Retina (tissue), 1 donor: ENCODE results near the gene LGALS7.
"Not testable (repeated sequence)": the region's sequence is repeated elsewhere in the genome, so short reads cannot be mapped to it uniquely, and the experiment has no call there.

Source experiments
- DNase-seq: peaks from one replicate; pipeline ENCODE4 v3.0.0-alpha.2; 2016

Gene LGALS7

DNA sequence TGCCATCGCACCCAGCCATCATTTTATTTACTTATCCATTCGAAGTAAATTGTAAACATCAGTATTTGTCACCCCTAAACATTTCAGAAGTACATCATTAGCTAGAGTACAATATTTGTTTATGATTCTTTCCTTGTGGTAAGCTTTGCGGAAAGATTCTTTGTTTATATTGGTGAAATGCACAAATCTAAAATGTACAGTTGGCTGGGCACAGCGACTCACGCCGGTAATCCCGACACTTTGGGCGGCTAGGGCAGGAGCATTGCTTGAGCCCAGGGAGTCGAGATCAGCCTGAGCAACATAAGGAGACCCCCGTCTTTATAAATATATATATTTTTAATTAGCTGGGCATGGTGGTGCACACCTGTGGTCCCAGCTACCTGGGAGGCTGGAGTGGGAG is 25.8 kb upstream of the LGALS7 start:
- DNase-seq: no peak

DNA sequence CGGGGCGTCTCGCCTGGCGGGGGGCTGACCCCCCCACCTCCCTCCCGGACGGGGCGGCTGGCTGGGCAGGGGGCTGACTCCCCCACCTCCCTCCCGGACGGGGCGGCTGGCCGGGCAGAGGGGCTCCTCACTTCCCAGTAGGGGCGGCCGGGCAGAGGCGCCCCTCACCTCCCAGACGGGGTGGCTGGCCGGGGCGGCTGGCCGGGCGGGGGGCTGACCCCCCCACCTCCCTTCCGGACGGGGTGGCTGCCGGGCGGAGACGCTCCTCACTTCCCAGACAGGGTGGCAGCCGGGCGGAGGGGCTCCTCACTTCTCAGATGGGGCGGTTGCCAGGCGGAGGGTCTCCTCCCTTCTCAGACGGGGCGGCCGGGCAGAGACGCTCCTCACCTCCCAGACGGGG is 24.5 kb upstream of the LGALS7 start:
- DNase-seq: not testable (repeated sequence)

DNA sequence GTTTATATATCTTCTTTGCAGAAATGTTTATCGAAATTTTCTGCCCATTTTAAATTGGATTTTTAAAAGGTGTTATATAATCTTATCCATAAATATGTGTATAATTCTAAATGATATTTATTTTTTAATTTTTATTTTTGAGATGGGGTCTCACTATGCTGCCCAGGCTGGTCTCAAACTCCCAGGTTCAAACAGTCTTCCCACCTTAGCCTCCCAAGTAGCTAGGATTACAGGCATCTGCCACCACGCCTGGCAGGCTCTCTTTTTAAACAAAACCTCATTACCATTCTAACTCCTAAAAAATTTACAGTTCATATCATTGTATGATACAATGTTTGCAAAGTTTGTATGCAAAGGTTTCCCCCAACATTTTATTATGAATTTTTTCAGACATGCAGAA is 22.8 kb upstream of the LGALS7 start:
- DNase-seq: no peak

DNA sequence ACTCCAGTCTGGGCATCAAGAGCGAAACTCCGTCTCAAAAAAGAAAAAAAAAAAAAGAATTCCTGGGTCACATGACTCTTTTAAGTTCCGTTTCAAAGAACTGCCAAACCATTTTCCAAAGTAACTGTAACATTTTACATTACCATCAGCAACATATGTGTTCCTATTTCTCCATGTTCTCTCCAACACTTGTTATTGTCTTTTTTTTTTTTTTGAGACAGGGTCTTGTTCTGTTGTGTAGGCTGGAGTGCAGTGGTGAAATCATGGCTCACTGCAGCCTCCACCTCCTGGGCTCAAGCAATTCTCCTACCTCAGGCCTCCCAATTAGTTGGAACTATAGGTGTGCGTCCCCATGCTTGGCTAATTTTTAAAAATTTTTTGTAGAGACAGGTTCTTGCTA is 22.2 kb upstream of the LGALS7 start:
- DNase-seq: no peak

DNA sequence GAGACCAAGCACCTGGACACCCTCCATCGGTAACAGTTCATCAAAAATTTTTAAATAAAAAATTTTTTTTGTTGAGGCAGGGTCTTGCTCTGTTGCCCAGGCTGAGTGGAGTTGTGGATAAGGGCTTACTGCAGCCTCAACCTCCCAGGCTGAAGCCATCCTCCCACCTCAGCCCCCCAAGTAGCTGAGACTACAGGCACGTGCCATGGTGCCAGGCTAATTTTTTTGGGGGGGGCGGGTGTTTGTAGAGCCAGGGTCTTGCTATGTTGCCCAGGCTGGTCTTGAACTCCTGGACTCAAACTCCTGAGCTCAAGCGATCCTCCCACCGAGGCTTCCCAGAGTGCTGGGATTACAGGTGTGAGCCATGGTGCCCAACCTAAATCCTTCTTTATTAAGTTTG is 20.4 kb upstream of the LGALS7 start:
- no peak for DNase-seq

DNA sequence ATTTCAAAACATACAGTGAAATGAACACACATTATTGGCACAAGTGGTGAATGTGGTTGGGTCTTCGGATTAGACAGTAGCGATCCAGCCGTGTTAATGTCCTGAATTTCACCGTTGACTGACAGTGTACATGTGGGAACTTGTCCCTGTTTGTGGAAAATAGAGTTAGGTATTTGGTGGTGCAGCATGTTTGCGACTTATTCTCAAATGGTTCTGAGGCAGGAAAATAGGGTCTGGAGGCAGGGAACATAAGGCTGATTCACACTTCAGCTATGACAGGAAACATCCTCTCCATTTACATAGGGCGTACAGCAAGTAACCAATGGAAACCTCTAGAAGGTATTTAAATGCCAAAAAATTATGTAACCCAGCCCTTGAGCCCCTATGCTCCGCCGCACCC is 19.9 kb upstream of the LGALS7 start:
- no peak for DNase-seq

DNA sequence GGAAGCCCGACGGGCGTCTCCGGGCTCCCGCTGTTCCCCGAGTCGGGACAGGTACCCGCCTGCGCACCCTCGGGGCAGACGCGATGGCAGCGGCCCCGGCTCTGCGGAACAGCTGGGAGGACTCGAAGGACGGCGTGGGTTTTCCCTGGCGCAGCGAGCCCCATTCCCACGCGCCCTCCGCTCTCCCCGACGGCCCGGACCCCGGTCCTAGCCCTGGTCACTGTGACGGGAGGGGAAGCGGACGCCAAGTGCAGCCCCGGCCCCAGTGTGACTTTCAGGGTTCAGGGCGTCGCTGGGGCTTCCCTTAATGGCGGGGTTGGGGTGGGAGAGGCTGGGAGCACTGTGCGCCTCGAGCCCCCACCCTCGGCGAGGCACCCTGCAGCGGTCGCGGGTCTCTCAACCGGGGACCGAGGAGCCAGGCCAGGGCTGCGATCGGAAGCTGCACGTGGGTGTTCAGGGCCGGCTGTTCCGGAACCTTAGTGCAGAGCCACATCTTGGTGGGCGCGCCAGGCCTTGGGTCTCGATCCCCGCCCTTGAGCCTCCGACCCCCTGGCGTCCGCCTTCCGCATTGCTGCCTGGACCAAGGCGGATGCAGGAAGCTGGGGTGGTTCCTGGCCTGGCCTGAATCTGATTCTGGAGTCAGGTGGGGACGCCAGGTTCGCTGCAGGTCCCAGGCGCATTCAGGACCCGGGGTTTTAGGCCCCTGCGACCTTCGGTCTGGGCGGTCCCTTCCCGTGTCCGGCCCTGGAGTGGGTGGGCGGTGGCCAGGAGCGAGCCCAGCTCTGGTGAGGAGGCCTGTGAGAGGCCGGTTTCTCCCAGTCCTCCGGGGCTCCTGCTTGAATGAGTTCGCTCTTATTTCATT is 19.2 kb upstream of the LGALS7 start:
- peak; percentile 63 for DNase-seq

DNA sequence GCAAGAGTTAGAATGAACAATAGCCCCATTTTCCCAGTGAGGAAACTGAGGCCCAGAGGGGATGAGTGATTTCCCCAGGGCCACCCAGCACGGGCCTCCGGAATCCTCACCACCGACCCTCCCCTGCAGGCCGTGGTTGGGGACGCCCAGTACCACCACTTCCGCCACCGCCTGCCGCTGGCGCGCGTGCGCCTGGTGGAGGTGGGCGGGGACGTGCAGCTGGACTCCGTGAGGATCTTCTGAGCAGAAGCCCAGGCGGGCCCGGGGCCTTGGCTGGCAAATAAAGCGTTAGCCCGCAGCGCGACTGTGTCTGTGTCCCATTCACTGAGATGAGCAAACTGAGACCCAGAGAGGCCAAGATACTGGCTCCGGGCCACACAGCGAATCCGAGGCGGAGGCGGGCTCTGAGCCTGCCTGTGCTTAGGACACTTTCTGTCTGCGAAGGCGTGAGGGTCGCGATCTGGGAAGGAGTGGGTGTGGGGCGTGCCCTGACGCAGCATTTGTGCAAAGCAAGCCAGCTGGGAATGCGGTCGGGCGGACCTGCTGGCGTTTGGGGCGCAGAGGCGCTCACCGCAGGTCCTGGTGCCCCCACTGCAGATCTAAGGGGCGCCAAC is 18.2 kb upstream of the LGALS7 start:
- DNase-seq: not testable (repeated sequence)

DNA sequence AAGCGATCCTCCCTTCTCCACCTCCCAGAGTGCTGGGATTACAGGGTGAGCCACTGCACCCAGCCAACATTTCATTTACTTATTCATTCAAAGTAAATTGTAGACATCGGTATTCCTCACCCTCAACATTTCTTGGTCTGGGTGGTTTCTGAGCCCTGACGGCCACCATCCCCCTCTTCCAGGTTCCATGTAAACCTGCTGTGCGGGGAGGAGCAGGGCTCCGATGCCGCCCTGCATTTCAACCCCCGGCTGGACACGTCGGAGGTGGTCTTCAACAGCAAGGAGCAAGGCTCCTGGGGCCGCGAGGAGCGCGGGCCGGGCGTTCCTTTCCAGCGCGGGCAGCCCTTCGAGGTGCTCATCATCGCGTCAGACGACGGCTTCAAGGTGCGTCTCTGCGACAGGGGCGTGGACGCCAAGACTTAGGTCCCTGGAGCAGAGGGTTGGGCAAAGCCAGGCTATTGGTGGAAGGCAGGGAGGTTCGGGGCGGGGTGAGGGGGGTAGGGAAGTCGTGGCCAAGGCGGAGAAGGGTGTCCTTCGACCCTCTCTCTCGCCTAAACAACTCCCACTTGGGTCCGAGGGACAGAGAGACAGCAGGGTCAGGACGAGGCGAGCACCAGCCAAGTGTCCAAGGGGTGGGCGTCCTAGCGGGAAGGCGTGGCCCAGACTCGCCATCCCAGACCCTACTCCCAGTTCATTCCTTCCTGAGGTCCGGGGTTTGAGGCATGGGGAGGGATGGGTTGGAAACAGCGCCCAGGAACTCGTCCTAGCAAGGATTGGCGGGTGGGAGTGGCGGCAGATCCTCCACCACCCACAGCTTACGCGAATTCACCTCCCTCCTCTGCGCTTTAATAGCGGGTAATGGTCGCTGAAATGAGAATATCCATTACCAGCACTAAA is 17.4 kb upstream of the LGALS7 start:
- DNase-seq: not testable (repeated sequence)

DNA sequence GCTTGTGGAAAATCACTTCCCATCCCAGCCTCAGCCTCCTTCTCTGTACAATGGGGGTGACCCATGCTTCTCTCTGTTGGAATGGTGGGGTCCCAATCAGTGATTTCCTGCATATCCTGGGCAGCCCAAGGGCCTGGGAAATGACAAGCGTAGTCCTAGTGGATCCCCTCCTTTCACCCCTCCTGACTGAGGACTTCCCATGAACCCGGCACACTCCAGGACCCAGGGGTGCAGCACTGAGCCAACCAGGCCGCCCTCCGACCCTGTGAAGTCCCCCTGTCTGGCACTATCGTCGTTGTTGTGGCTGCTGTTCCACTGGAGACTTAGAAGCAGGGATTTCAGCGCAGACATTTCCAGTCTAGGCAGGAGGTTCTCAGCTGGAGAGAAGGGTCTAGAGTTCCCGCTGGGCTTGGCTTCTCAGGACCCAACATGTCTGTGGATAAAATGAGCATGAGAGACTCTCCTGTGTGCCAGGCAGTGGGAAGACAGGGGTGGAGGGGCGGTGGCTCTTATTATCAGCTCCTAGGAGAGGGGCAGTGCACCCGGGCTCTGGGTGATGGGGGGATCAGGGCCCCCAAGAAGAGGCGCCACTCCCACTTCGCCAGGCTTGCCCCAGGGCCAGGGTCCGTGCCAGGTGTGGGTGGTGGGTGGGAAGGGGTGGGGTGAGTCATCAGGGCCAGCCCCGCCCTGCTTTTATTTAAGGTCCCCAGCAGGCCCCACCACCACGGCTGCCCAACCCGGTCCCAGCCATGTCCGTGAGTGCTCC is 15.3 kb upstream of the LGALS7 start, which contains the start of gene LGALS7B:
TSS of gene LGALS7B (plus strand) at position 723 of the 766 bp plus-strand sequence. CDS start at position 750, 27 bp downstream.
- DNase-seq: no peak

DNA sequence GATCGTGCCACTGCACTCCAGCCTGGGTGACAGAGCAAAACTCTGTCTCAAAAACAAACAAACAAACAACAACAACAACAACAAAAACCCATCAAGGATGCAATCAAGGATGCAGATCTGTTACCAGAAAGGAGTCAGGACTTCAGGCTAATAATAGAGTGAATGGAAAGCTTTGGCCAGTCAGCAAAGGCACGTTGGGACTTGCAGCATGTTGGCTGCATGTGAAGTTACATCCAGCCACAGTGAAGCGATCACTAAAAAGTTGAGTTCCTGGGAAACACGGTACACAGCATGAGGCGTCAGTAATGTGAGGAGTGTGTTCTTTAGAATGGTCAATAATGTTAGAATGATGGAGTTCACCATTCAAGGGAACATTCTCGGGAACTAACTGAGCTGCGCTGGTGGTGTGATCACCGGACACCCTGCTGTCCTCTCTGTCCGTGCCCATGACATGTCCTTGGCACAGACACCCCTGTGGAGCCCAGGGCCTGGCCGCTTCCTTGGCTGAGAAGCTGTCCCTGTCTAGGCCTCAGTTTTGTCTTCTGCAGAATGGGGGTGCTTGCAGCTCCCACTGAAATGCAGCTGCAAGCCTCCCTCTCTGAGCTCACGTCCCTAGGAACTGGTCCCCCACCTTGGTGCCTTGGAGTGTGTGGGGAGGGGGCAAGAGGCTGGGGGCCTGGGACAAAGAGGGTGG is 13.4 kb upstream of the LGALS7 start:
- DNase-seq: no peak

DNA sequence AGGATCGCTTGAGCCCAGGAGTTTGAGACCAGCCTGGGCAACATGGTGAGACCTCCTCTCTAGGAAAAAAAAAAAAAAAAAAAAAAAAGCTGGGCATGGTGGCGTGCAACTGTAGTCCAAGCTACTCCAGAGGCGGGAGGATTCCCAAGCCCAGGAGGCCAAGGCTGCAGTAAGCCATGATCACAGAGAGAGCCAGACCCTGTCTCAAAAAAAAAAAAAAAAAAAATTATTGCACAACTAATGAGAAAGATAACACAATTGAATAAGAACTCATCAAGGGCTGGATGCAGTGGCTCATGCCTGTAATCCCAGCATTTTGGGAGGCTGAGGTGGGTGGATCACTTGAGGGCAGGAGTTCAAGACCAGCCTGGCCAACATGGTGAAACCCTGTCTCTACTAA is 12.7 kb upstream of the LGALS7 start:
- not testable (repeated sequence) for DNase-seq

DNA sequence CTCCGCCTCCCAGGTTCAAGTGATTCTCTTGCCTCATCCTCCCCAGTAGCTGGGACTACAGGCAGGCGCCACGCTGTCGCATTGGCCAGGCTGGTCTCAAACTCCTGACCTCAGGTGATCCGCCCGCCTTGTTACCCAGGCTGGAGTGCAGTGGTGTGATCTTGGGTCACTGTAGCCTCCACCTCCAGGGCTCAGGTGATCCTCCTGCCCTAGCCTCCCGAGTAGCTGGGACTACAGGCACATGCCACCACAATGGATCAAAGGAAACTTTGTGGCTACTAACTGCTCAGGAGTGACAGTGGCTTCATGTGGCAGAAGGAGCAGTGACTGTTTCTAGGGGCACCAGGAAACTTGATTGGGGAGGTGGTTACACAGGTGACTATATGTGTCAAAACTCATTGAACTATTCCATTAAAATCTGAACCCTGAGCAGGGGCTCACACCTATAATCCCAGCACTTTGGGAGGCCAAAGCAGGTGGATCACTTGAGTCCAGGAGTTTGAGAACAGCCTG is 11.9 kb upstream of the LGALS7 start:
- no peak for DNase-seq

DNA sequence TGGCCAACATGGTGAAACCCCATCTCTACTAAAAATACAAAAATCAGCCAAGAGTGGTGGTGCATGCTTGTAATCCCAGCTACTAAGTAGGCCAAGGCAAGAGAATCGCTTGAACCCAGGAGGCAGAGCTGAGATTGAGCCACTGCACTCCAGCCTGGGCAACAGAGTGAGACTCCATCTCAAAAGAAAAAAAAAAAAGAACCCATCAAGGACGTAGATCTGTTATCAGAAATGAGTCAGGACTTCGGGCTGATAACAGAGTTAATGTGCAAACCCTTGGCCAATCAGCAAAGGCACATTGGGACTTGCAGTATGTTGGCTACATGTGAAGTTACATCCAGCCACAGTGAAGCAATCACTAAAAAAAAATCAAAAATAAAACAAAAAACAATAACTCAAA is 10.9 kb upstream of the LGALS7 start:
- DNase-seq: no peak

DNA sequence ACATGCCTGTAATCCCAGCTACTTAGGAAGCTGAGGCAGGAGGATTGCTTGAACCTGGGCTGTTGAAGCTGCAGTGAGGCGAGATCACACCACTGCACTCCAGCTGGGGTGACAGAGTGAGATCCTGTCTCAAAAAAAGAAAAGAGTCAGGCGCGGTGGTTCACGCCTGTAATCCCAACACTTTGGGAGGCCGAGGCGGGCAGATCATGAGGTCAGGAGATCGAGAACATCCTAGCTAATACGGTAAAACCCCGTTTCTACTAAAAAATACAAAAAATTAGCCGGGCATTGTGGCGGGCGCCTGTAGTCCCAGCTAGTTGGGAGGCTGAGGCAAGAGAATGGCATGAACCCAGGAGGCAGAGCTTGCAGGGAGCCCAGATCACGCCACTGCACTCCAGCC is 8.9 kb upstream of the LGALS7 start:
- not testable (repeated sequence) for DNase-seq

DNA sequence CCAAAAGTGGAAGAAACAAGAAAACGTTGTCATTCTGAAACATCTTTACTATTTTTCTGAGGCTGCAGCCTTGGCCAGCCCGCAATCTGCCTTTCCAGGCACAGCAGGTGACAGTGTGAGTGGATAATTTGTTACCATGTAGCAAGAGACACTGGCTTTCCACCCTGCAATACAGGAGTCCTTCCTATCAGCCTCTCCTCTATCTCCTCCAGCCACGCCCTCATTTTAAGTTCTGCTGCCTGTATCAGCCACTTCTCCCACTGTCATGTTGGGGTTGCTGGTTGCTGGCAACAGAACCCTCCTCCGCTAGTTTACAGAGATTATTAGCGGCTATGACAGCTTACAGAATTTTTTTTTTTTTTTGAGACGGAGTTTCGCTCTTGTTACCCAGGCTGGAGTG is 7.7 kb upstream of the LGALS7 start:
- no peak for DNase-seq

DNA sequence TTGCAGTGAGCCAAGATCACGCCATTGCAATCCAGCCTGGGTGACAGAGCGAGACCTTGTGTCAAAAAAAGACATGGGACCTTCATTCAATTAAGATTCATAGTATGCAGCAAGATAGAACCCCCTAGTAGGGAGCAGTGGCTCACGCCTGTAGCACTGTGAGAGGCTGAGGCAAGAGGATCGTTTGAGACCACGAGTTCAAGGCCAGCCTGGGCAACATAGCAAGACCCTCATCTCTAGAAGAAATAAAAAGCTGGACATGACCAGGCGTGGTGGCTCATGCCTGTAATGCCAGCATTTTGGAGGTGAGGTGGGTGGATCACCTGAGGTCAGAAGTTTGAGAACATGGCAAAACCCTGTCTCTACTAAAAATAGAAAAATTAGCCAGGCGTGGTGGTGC is 7.1 kb upstream of the LGALS7 start:
- DNase-seq: no peak

DNA sequence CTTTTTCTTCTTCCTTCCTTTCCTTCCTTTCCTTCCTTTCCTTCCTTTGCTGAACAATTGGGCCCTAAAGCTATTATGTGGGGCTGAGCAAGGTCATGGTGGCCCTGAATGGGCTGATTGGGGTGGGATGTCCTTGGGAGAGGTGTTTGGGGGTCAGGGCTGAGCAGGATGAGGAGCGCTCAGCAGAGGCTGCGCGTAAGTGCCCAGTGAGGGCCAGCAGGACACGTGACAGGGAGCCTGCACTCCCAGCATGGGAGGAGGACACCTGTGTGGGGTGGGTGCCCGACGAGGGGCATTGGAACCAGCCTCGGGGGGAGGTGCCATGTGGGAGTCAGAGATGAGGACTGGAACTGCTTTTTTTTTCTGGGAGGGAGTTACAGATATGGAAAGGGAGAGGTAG is 5.4 kb upstream of the LGALS7 start:
- DNase-seq: no peak

DNA sequence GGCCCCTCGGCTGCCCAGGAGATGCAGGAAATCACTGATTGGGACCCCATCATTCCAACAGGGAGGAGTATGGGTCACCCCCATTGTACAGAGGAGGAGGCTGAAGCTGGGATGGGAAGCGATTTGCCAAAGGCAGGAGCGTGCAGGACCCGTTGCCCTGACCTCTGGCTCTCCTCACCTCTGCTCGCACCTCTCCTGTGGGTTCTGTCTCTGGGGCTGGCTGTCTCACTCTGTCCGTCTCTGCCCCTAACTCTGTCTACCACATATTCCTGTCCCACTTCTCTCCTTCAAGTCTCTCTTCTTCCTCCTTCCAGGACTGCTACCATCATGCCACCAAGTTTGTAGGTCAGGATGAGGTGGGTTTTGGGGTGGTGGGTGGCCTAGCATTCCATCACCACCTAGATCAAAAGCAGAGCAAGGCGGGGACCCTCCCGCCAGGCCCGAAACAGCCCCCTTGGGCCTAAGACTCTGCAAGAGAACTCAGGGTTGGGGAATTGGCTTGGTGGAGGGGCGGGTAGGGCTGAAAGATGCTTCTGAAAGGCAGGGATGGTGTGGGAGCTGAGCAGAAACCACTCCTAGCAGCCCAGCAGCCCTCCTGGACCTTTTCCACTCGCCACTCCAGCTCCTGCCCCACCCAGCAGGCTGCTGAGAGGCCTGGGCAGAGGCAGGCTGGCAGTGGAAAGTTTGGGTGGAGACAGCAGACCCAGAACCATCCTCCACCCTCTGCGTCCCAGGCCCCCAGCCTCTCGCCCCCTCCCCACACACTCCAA is 1.0 kb upstream of the LGALS7 start:
- no peak for DNase-seq

DNA sequence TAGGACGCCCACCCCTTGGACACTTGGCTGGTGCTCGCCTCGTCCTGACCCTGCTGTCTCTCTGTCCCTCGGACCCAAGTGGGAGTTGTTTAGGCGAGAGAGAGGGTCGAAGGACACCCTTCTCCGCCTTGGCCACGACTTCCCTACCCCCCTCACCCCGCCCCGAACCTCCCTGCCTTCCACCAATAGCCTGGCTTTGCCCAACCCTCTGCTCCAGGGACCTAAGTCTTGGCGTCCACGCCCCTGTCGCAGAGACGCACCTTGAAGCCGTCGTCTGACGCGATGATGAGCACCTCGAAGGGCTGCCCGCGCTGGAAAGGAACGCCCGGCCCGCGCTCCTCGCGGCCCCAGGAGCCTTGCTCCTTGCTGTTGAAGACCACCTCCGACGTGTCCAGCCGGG is 1.7 kb downstream of the LGALS7 start:
- not testable (repeated sequence) for DNase-seq

DNA sequence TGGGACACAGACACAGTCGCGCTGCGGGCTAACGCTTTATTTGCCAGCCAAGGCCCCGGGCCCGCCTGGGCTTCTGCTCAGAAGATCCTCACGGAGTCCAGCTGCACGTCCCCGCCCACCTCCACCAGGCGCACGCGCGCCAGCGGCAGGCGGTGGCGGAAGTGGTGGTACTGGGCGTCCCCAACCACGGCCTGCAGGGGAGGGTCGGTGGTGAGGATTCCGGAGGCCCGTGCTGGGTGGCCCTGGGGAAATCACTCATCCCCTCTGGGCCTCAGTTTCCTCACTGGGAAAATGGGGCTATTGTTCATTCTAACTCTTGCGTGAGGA is 2.4 kb downstream of the LGALS7 start:
- not testable (repeated sequence) for DNase-seq
